Spleen (tissue), 7 donors: Measurements from ENCODE around the gene CDS2.
"Not testable (repeated sequence)": the region's sequence is repeated elsewhere in the genome, so short reads cannot be mapped to it uniquely, and the experiment has no call there.

Source experiments
- POLR2A ChIP-seq, 3 donors: fragments of 450-650 bp; IDR thresholded peaks; one replicate each; pipeline ENCODE4 v1.5.1; 2017; ENCODE audit warnings: antibody characterized with exemption in 3 of 3, mild to moderate bottlenecking in 1 of 3
- POLR2AphosphoS5 ChIP-seq, 3 donors: sonication (generic); formaldehyde crosslinking; IDR thresholded peaks; one replicate each; pipeline ENCODE4 v1.5.1; 2017; ENCODE audit warnings: antibody characterized with exemption in 3 of 3
- TF ChIP-seq, protein P1 (sequence below), 11 experiments: fragments of 200-600 bp in 7 of 11; fragments of 450-650 bp in 4 of 11; sonication (generic) in 4 of 11; IDR thresholded peaks in 8 of 11; conservative IDR thresholded peaks in 3 of 11; 1 replicate in 7 of 11; 2 replicates in 4 of 11; pipeline versions ENCODE4 v1.4.0 to v1.8.0; 2016 to 2021; ENCODE audit warnings: antibody characterized with exemption in 11 of 11, inconsistent platforms in 4 of 11, mild to moderate bottlenecking in 1 of 11
- donor health status: DM: no; HTN: no; CAD: no; lungs with moderate emphysema.
- donor health status: DM: no; HTN: no; CAD: no.
- donor health status: DM: no; HTN: no; CAD: no.

- TF ChIP-seq POLR2AphosphoS5, POLR2A (IDR thresholded peaks at IDR 0.05): not testable (repeated sequence)
- TF ChIP-seq, protein P1, sequence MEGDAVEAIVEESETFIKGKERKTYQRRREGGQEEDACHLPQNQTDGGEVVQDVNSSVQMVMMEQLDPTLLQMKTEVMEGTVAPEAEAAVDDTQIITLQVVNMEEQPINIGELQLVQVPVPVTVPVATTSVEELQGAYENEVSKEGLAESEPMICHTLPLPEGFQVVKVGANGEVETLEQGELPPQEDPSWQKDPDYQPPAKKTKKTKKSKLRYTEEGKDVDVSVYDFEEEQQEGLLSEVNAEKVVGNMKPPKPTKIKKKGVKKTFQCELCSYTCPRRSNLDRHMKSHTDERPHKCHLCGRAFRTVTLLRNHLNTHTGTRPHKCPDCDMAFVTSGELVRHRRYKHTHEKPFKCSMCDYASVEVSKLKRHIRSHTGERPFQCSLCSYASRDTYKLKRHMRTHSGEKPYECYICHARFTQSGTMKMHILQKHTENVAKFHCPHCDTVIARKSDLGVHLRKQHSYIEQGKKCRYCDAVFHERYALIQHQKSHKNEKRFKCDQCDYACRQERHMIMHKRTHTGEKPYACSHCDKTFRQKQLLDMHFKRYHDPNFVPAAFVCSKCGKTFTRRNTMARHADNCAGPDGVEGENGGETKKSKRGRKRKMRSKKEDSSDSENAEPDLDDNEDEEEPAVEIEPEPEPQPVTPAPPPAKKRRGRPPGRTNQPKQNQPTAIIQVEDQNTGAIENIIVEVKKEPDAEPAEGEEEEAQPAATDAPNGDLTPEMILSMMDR (IDR thresholded peaks at IDR 0.05 in 8 of 11, conservative IDR thresholded peaks at IDR 0.05 in 3 of 11), result not testable (repeated sequence)
These were observed 27.8 kb upstream of the CDS2 start for GRCh38 chr20:5099009-5099408.
